HepG2 (cell line): ENCODE measurements around the gene NR3C2. TPM values are rescaled to one million over a fixed set of nuclear protein-coding genes. Genes with fewer than 3 reads are reported as not detected.

Experiments
- ATAC-seq: fragments of 200-7000 bp; cut with Tn5 transposase; 3 replicates; pipeline ENCODE4 v1.9.1; 2020; ENCODE audit warnings: mild to moderate bottlenecking, moderate library complexity
- BruUV-seq: library from RNA; stranded (reverse); fragments of 400-500 nt; replicated peaks from 2 replicates; lab custom pipeline; 2021; lab: Mats Ljungman, UMichigan
- CTCF ChIA-PET: fragments of 300-600 bp; formaldehyde crosslinking; extraction: SDS; loops from one replicate; lab custom pipeline; 2021; ENCODE audit warnings: low total read pairs, inconsistent platforms, low intra/inter-chr PET ratio; lab: Yijun Ruan, JAX
- POLR2A ChIA-PET: fragments of 350-600 bp; sonication (Branson Sonifier 250); formaldehyde crosslinking; loops from one replicate; lab custom pipeline; 2020; ENCODE audit warnings: antibody characterized with exemption, inconsistent platforms; lab: Yijun Ruan, JAX
- DNase-seq: peaks from one replicate; pipeline ENCODE4 v3.0.0-alpha.2; 2015; ENCODE audit warnings: low spot score
- FAIRE-seq: peaks from 3 replicates; lab custom pipeline; 2011; peaks lifted over from hg19 to GRCh38; lab: Jason Lieb, UNC
- H2AFZ ChIP-seq: one replicate; pipeline ENCODE4 v1.6.1; 2011; ENCODE audit warnings: low read length, inconsistent platforms
- H3K27ac ChIP-seq: fragments of 300-600 bp; 3 replicates; pipeline ENCODE4 v1.8.0; 2011; ENCODE audit warnings: mixed run types, mild to moderate bottlenecking, mixed read lengths, low read length, inconsistent platforms; ENCODE audit not compliant: insufficient read depth; ENCODE audit errors: extremely low read length
- H3K27me3 ChIP-seq, 2 experiments: fragments of 200-600 bp in 1 of 2; 2 replicates in 1 of 2; 3 replicates in 1 of 2; pipeline versions ENCODE4 v1.6.0 to v1.8.0; 2011; ENCODE audit warnings: low read length in 2 of 2, mild to moderate bottlenecking in 2 of 2, moderate library complexity in 2 of 2, inconsistent platforms in 1 of 2; ENCODE audit not compliant: insufficient read depth in 2 of 2, control insufficient read depth in 1 of 2
- H3K36me3 ChIP-seq, 2 experiments: fragments of 200-600 bp in 1 of 2; replicated peaks in 1 of 2; 2 replicates in 1 of 2; 3 replicates in 1 of 2; pipeline versions ENCODE4 v1.5.1 to v1.8.0; 2011; ENCODE audit warnings: low read length in 2 of 2, inconsistent platforms in 1 of 2; ENCODE audit not compliant: insufficient read depth in 2 of 2, control insufficient read depth in 1 of 2
- H3K4me1 ChIP-seq: 2 replicates; pipeline ENCODE4 v1.5.1; 2012; ENCODE audit warnings: low read length, inconsistent platforms; ENCODE audit not compliant: insufficient read depth
- H3K4me2 ChIP-seq: 2 replicates; pipeline ENCODE4 v1.6.0; 2011; ENCODE audit warnings: low read depth, low read length, inconsistent platforms
- H3K4me3 ChIP-seq, 3 experiments: fragments of 200-600 bp in 1 of 3; sonication (generic), shearing (Covaris generic) in 1 of 3; replicated peaks in 1 of 3; 2 replicates each; pipeline ENCODE4 v1.5.1; 2011 to 2016; ENCODE audit warnings: low read length in 3 of 3, inconsistent platforms in 2 of 3, low read depth in 2 of 3, mild to moderate bottlenecking in 2 of 3, control low read depth in 1 of 3, mixed read lengths in 1 of 3; ENCODE audit not compliant: insufficient read depth in 1 of 3
- H3K79me2 ChIP-seq: one replicate; pipeline ENCODE4 v1.6.1; 2011; ENCODE audit warnings: low read length, inconsistent platforms; ENCODE audit not compliant: insufficient read depth
- H3K9ac ChIP-seq: 2 replicates; pipeline ENCODE4 v1.6.0; 2011; ENCODE audit warnings: mild to moderate bottlenecking, low read depth, low read length, inconsistent platforms; ENCODE audit not compliant: insufficient read depth
- H3K9me3 ChIP-seq: 2 replicates; pipeline ENCODE4 v1.5.1; 2012; ENCODE audit warnings: mild to moderate bottlenecking, low read length
- H4K20me1 ChIP-seq: 2 replicates; pipeline ENCODE4 v1.6.0; 2011; ENCODE audit warnings: inconsistent platforms, mild to moderate bottlenecking, low read length, moderate library complexity; ENCODE audit not compliant: insufficient read depth
- BRCA1 ChIP-seq: sonication (generic); formaldehyde crosslinking; IDR thresholded peaks from 2 replicates; pipeline ENCODE4 v1.4.0; 2020; ENCODE audit warnings: missing genetic modification reagents
- KMT2A ChIP-seq: sonication (generic); formaldehyde crosslinking; IDR thresholded peaks from 2 replicates; pipeline ENCODE4 v1.4.0; 2020; ENCODE audit warnings: missing genetic modification reagents
- ONECUT2 ChIP-seq: sonication (generic); formaldehyde crosslinking; IDR thresholded peaks from 2 replicates; pipeline ENCODE4 v1.4.0; 2020; ENCODE audit warnings: missing genetic modification reagents
- SMARCE1 ChIP-seq: fragments of 450-650 bp; IDR thresholded peaks from 2 replicates; pipeline ENCODE4 v1.6.1; 2017; ENCODE audit warnings: borderline replicate concordance
- ZFP36L2 ChIP-seq: sonication (generic); formaldehyde crosslinking; IDR thresholded peaks from 2 replicates; pipeline ENCODE4 v1.4.0; 2020; ENCODE audit warnings: missing genetic modification reagents
- ZNF432 ChIP-seq: sonication (generic); formaldehyde crosslinking; IDR thresholded peaks from 2 replicates; pipeline ENCODE4 v1.5.0; 2020; ENCODE audit warnings: missing genetic modification reagents, mild to moderate bottlenecking, borderline replicate concordance
- ZNF446 ChIP-seq: sonication (generic); formaldehyde crosslinking; IDR thresholded peaks from 2 replicates; pipeline ENCODE4 v1.5.0; 2020; ENCODE audit warnings: mild to moderate bottlenecking, missing genetic modification reagents
- ZNF616 ChIP-seq: sonication (generic); formaldehyde crosslinking; IDR thresholded peaks from 2 replicates; pipeline ENCODE4 v1.5.0; 2020; ENCODE audit warnings: low read depth, mild to moderate bottlenecking, missing genetic modification reagents
- WGBS: methylation state at CpG from one replicate; pipeline ENCODE4 v1.1.6; 2017; ENCODE audit warnings: low lambda C conversion rate; 5-methylcytosine and 5-hydroxymethylcytosine counted together
- in situ Hi-C: cut with HindIII; loops from 2 replicates; pipeline ENCODE4 v1.10.0; 2017; ENCODE audit warnings: low pct_unique_long_range_greater_than_20kb; ENCODE audit not compliant: extremely low pct_ligation_motif_present
- intact Hi-C: fragments of 100-400 bp; cut with micrococcal nuclease; formaldehyde crosslinking; loops from one replicate; pipeline ENCODE4 v1.10.0; 2022; ENCODE audit not compliant: unreplicated experiment
- polyA plus RNA-seq, 8 experiments: library from polyadenylated mRNA; depleted of rRNA in 3 of 8; stranded (reverse) in 7 of 8; unstranded in 1 of 8; fragments of >200 nt; fragmentation: Illumina TruSeq in 4 of 8; extraction: Trizol in 4 of 8; gene quantifications; 2 replicates each; pipeline versions ENCODE4 v1.2.1 to v1.2.3, GENCODE V29; 2011 to 2016; ENCODE audit warnings: low read depth in 4 of 8, missing spikeins in 1 of 8, mixed read lengths in 1 of 8; ENCODE audit not compliant: insufficient read depth in 1 of 8
- total RNA-seq, 5 experiments: library from RNA; depleted of rRNA; stranded (reverse); fragments of >200 nt; fragmentation: Illumina TruSeq; extraction: Trizol; gene quantifications; 2 replicates each; pipeline ENCODE4 v1.2.3, GENCODE V29; 2016; ENCODE audit warnings: low read depth in 1 of 5
- TF ChIP-seq, protein P1 (sequence below): sonication (generic); formaldehyde crosslinking; conservative IDR thresholded peaks from 2 replicates; pipeline ENCODE4 v1.8.0; 2022; ENCODE audit warnings: missing genetic modification reagents
- TF ChIP-seq, protein P2 (sequence below): sonication (generic); formaldehyde crosslinking; IDR thresholded peaks from 2 replicates; pipeline ENCODE4 v1.5.0; 2020; ENCODE audit warnings: mild to moderate bottlenecking, missing genetic modification reagents, borderline replicate concordance

NR3C2 gene
- total and polyA plus RNA-seq, 2 of the 13 experiments (the other 11 are each of a cell fraction or from before 2014, with no cell fraction given): 0.26 to 0.46 TPM

DNA sequence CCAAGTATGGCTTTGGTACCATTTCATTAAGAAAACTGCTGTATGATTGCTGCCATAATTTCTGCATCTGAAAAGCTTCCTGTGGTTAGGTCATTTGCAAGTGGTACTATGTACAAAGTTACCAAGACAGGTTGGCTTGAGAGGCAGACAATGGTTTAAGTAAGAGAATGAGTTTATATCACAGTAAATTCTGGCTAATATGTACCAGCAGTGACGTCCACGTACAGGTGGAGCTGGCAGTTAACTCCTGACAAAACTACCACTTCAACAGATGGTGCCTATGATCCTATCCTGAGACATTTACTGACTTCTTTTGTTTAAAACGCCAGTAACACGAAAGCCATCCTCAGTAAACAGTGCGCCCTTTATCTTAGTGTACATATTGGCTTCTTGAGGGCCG is 198.4 kb downstream of the NR3C2 start:
- Histone ChIP-seq H3K9ac (no peak overlapping the region), H3K27me3 (no peaks in the 10 kb centered on the region), H3K4me3 (no peak overlapping the region), H3K79me2 (no peaks in the 10 kb centered on the region), H3K9me3 (no peaks in the 10 kb centered on the region), H4K20me1 (no peaks in the 10 kb centered on the region), H2AFZ (no peak overlapping the region), H3K4me1 (no peaks in the 10 kb centered on the region), H3K27ac (no peak overlapping the region), H3K36me3 (no peaks in the 10 kb centered on the region), H3K4me2 (no peak overlapping the region)
- no peak for FAIRE-seq
- ChIA-PET POLR2A (no interaction called here), CTCF (no interaction called here)
- TF ChIP-seq SMARCE1 (no peak), ZNF616 (CRISPR knock-in tag) (no peak), ONECUT2 (CRISPR knock-in tag) (no peak), ZNF432 (no peak), BRCA1 (CRISPR knock-in tag) (no peak), ZNF446 (no peak), KMT2A (no peak), ZFP36L2 (no peak)
- TF ChIP-seq, protein P1, sequence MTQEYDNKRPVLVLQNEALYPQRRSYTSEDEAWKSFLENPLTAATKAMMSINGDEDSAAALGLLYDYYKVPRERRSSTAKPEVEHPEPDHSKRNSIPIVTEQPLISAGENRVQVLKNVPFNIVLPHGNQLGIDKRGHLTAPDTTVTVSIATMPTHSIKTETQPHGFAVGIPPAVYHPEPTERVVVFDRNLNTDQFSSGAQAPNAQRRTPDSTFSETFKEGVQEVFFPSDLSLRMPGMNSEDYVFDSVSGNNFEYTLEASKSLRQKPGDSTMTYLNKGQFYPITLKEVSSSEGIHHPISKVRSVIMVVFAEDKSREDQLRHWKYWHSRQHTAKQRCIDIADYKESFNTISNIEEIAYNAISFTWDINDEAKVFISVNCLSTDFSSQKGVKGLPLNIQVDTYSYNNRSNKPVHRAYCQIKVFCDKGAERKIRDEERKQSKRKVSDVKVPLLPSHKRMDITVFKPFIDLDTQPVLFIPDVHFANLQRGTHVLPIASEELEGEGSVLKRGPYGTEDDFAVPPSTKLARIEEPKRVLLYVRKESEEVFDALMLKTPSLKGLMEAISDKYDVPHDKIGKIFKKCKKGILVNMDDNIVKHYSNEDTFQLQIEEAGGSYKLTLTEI: no peak
- TF ChIP-seq, protein P2, sequence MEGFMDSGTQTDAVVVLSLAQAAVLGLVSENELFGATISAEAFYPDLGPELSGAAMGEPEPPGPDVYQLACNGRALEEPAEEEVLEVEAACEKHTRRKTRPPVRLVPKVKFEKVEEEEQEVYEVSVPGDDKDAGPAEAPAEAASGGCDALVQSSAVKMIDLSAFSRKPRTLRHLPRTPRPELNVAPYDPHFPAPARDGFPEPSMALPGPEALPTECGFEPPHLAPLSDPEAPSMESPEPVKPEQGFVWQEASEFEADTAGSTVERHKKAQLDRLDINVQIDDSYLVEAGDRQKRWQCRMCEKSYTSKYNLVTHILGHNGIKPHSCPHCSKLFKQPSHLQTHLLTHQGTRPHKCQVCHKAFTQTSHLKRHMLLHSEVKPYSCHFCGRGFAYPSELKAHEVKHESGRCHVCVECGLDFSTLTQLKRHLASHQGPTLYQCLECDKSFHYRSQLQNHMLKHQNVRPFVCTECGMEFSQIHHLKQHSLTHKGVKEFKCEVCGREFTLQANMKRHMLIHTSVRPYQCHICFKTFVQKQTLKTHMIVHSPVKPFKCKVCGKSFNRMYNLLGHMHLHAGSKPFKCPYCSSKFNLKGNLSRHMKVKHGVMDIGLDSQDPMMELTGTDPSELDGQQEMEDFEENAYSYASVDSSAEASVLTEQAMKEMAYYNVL (CRISPR knock-in tag): no peak
- no peak for ATAC-seq
- DNase-seq: no peak
- intact Hi-C loops: no loop called here
- 32% methylated on average over 6 of the region's 6 CpGs for WGBS
- in situ Hi-C loops: no loop called here
- BruUV-seq: no TSS peak
